GM21825 (cell line): ENCODE data around the gene EDNRA.
A peak's percentile ranks its signal among the peaks of the same experiment; 100 is the strongest.

Experiments used
- ATAC-seq: cut with Tn5 transposase; IDR thresholded peaks from one replicate; pipeline ENCODE4 v1.9.1; 2021; ENCODE audit warnings: mild to moderate bottlenecking, moderate library complexity; ENCODE audit not compliant: unreplicated experiment

Gene EDNRA

DNA sequence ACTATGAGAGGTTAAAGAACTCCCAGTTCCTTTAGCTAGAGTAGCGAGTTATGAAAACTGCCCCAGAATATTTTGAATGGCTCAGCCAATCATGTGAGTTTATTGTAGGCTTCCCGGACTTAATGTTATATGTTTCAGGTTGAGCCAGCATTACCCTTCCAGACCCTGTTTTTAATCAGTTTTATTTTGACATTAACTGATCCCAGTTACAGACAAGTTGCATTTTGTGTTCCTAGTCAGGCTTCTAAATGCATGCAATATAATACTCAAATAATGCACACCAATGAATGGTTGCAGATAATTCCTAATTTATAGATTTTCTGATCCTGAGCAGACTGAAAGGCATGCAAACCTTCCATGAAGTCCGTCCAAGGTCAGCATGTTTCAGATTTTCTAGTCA lies 57.8 kb downstream of the EDNRA start:
- ATAC-seq, result no peak

DNA sequence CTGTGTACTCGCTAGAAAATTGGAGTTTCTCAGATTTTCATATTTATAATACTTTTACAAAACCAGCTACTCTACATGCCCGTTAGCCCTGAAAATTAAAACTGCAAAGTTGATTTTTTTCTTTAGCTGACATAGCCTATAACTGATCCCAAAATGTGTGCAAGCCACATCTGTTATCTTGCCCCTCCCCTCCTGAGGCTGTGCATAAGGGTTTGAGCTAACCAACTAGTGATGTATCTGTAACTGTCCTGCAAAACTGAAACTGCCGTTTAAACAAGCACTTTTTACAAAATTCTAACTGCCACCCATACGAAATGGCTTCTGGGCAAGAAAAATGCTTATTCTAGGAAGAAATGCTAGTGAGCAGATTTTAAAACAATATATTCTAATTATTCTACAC lies 59.1 kb downstream of the EDNRA start:
- ATAC-seq, result no peak

DNA sequence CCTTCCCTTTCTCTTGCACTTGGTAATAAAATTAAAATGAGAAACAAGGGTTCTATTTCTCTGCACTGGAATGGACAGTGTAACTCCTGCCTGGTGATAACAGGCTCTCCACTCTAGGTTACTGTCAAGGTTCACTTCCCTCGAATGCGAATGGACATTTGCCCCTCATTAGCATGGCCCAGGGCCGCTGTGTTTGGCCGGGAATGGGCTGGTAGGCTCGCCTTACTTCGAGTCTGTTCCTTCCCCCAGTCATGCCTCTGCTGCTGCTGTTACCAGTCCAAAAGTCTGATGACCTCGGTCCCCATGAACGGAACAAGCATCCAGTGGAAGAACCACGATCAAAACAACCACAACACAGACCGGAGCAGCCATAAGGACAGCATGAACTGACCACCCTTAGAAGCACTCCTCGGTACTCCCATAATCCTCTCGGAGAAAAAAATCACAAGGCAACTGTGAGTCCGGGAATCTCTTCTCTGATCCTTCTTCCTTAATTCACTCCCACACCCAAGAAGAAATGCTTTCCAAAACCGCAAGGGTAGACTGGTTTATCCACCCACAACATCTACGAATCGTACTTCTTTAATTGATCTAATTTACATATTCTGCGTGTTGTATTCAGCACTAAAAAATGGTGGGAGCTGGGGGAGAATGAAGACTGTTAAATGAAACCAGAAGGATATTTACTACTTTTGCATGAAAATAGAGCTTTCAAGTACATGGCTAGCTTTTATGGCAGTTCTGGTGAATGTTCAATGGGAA lies 61.5 kb downstream of the EDNRA start:
- ATAC-seq, result no peak

DNA sequence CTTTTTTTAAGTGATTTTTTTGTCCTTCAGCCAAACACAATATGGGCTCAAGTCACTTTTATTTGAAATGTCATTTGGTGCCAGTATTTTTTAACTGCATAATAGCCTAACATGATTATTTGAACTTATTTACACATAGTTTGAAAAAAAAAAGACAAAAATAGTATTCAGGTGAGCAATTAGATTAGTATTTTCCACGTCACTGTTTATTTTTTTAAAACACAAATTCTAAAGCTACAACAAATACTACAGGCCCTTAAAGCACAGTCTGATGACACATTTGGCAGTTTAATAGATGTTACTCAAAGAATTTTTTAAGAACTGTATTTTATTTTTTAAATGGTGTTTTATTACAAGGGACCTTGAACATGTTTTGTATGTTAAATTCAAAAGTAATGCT lies 62.1 kb downstream of the EDNRA start:
- ATAC-seq, result no peak

DNA sequence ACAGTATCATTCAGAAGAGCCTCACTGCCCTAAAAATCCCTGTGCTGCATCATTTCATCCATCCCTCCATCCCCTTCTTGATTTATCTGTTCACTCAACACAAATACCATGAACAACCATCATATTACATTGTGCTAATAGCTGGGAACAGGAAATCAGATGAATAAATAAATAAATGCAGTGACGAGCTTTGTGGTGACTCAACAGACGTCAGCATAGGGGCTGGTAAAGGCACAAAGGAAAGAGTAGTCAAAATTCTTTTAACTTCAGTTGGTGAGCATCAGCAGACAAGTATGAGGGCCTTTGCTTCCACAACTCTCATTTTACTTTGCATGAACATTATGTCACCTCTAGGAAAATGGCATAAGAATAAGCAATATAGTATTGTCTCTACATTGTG lies 65.5 kb downstream of the EDNRA start:
- no peak for ATAC-seq

DNA sequence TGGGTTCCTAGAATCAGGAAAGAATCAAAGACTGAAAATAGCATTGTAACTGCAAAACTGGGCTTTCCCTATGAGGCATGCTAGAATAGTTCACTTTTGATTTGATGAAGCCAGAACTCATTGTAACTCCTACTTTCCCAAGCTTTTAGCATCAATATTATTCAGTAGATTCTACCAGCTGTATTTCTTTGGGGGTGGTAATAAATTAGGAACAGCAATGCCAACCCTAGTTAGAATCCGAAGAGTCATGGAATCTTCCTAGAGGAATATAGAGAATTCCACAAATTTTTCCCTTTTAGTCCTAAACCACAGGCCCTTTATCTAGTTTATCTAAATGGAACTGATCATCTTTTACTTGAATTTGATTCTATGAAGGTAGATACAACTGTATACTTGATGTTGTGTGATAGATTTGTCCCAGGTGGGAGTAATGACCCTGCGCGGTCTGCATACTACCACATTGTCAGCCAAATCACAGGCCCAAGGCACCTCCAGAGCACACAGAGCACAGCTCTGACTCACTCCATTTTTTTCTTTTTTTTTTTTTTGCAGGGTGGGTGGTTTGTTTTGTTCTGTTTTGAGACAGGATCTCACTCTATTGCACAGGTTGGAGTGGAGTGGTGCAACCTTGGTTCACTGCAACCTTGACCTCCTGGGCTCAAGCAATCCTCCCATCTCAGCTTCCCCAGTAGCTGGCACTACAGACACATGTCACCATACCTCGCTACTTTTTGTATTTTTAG lies 66.6 kb downstream of the EDNRA start:
- ATAC-seq, result no peak

DNA sequence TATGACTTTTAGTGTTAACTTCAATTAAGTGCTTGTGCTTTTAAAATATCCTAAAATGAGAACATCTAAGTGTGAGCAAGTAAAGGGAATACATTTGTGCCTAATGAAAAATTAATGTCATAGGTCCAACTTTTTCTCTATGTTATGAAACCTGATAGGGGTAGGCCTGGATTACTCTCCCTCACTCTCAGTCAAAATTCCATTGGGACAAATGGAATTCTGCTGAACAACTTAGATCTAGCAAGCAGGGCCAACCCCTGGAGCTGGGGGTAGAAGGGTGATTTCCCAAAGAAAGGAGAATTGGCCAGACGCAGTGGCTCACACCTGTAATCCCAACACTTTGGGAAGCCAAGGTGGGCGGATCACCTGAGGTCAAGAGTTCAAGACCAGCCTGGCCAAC lies 67.4 kb downstream of the EDNRA start:
- ATAC-seq, result no peak

DNA sequence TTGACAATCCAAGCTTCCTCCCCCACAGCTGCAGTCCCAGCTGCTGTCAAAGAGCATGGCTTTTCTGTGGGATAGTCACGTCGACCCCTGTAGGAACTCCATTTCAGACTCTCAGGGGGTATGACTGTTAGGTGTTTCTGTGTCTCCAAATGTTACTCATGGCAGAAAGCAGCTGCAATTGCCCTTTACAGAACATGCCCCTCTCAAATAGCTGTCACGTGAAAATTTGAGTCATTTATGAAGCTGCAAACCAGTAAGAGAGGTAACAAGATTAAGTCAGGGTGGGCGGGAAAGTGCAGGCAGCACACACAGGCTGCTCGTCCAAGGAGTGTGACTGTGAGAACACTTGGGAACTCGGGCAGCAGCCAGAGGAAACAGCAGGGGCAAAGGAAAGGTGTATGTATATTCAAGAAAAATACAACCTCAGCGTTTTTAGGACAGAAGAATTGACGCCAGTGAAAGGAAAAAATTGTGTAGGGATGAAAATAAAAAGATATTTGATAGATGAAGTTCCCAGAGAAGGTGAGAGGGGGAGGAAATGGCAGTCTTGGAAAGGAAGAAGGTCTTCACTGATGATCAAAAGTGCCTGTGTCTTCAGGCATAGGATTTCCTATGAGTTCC lies 69.8 kb downstream of the EDNRA start:
- peak; percentile 63 for ATAC-seq

DNA sequence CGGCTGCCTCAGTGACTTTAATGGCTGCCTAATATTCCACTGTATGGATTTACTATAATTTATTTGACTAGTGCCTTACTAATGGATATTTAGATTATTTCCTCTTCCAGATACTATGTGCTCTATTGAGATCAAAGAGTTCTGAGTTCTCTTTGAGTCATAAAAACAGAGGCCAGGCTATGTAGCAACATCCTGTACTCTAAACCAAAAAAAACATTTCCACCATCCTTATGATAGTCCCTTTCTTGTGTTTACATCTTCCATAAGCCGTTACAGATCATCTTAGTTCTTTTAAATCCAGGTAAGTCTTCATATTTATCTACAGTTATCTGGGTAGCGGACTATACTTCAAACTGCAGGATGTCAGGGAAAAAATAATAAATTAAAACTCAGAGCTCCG lies 79.7 kb downstream of the EDNRA start:
- ATAC-seq, result no peak

DNA sequence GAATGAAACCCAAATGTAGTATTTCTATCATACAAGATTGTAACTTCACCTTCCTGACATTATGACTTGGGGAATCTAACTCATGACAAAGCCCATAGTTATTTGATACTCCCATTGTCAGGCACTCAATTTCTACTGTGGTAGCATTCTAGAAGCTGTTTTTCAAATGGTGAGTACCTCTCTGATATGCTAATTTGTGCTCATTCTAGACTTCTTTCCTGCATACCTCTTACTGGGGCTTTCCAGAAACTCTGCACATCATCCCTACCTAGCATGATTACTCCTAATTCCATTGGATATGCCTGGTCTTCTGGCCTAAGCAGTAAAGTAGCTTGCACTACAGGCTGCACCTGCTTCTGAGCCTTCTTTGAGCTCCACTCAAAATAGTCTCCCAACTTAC lies 85.9 kb downstream of the EDNRA start:
- ATAC-seq, result no peak

DNA sequence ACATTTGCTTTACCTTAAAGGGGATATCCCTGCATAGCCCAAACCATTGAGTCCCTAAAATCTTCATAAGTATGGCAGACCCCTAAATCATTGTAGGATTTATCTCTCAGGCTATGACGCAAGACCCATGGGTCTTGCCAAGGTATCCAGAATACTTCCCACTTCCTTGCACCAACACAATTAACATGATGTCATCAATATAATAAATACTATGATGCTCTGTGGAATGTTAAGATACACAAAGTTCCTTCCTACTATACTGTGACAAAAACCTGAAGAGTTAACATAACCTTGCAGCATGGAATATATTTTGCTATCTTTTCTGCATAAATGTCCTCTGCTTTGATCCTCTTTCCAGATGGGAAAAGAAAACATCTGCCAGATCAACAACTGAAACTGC lies 86.4 kb downstream of the EDNRA start:
- ATAC-seq, result no peak

DNA sequence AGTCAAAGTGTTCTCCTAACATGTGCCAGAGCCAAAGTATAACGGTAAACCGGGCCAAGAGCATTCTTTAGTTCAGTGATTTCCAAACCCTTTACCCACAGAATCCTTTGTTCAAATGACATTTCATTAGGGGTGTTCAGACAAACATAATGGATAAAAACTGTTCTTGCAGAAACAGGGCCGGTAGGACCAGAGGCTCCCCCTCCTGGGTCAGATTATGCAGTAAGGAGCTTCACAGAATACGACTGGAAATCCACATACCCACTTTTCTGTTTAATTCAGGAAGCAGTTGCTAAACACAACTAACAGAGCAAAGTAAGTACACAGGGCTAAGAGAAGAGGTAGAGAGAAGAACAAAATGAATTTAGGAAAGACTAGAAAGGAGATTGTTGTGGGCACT lies 89.7 kb downstream of the EDNRA start:
- no peak for ATAC-seq

DNA sequence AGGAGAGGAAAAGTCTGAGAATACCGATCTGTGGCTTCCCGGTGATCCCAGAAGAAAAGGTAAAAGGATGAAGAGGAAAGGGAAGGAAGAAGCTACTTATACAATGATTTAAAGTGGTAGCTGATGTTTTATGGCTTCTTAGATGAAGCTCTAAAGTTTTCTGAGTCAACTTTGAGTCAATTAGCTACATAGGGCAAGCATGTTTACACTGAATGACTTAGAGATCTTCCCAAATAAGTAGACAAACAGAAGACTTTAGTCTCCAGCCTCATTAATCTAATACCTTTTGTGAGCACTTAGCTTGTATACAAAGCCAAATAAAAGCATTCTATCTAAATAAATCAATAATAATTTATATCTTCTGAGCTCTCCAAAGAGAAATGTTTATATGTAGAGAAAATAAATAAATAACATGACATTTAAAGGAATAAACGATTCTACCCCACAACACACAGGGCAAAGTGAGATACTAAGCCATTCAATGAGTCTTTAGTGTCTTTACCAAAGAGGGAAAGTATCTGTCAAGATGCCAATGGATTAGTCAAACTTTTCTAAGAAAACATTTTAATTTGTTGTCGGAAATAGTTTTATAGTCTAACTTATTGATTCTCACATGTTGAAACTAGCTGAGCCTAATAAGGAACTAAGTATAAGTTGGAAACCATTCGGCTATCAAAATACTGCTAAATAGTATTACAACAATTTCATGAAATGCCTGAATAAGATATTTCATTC lies 90.3 kb downstream of the EDNRA start:
- no peak for ATAC-seq

DNA sequence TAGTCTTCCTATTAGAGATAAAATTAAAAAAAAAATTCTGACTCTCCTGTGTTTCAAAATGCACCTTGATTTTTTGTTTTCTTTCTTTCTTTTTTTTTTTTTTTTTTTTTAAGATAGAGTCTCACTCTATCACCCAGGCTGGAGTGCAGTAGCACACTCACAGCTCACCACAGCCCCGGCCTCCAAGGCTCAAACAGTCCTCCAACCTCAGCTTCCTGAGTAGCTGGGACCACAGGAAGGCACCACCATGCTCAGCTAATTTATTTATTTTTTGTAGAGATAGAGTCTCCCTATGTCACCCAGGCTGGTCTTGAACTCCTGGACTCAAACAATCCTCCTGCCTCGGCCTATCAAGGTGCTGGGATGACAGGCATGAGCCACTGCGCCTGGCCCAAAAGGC lies 95.2 kb downstream of the EDNRA start:
- ATAC-seq, result no peak

DNA sequence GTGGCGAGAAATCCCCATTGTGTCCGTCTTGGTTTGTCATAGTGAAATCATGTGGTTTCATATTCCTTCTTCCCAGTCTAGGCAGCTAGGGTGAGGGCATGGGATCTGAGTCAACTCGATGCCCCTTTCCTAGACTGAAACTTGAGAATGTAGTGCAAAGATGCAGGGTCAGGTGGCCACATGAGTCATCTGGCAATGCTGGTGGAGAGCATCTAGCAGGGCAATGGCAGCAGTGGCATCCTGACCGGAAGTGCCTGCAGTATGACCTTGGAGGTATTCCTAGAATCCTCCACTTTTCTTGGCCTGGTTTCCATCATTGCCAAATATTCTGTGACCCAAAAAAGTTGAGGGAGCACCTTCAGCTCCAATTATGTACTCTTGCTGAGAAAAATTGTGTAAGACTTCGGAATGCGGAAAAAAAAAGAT lies 97.2 kb downstream of the EDNRA start:
- no peak for ATAC-seq

DNA sequence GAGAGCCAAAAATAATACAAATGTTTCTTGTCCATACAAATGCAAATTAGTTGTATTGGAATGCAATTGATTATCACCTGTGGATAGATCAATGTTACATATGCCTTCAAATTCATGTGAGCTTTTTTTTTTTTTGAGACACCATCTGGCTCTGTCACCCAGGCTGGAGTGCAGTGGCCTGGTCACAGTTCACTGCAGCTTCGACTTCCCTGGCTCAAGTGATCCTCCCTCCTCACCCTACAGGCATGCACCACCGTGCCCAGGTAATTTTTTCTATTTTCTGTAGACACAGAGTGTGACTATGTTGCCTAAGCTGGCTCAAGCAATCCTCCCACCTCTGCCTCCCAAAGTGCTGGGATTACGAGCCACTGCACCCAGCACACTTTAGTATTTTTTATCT lies 97.7 kb downstream of the EDNRA start:
- no peak for ATAC-seq

DNA sequence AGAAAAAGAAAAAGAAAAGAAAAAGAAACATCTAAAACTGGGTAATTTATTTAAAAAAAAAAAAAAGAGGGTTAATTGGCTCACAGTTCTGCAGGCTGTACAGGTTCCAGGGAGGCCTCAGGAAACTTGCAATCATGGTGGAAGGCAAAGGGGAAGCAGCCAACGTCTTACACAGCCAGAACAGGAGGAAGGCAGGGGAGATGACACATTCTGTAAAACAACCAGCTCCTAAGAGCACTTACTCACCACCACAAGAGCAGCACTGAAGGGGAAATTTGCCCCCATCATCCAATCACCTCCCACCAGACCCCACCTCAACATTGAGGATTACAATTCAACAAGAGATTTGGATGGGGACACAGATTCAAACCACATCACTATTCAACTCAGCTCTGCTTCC lies 99.5 kb downstream of the EDNRA start:
- ATAC-seq, result no peak

DNA sequence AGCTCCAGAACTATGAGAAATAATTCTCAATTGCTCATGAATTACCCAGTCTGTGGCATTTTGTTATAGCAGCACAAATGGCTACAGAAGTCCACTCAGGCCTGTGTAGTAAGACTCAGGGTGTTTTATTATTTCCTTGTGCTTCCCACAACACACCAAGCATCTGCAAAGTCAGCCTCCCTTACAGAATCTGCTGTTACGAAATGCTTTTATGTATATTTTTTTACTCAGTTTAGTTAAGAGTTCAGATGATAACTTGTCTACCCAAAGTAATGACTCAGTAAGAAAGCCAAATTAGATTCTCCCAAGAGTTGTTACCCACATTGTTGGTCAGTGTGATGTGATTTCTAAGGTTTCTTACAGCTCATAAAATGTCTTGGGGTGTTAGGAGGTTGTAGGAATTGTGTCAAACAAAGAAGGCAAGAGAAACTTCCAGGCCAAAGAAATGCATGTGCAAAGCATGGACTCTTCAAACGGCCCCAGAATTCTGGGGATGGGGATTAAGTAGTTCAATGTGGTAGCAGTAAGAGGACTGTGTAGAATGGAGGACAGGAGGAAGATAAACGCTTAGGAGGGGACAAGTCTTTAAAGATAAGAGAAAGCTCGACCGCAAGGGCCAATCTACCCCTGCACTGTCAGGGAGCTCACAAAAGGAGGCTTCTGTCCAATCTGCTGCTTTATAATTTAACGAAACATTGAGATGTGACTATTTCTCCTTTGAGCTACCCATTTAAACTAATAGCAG lies 100.9 kb downstream of the EDNRA start:
- ATAC-seq, result no peak

DNA sequence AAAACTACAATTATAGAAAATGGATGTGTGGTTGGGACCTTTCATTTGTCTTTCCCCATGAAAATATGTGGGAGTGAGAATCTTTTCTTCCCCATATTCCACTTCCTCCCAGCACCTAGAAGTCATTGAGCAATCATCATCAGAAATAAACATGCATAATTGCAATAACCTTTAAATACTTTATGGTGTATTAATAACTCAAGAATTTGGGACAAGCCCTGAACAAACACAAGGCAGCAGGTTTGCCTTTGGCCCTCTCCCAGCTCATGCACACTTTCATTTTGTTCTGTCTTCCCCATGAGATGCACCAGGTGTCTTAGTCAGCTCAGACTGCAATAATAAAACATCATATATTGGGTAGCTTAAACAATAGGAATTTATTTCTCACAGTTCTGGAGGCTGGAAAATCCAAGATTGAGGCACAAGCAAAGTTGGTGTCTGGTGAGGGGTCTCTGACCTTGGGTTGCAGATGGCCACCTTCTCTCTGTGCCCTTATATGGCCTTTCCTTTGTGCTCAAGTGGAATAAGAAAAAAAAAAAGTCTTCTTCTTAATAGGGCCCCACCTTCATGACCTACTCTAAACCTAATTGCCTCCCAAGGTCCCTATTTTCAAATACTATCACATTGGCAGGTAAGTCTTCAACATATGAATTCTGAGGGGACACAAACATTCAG lies 101.6 kb downstream of the EDNRA start:
- ATAC-seq, result no peak

DNA sequence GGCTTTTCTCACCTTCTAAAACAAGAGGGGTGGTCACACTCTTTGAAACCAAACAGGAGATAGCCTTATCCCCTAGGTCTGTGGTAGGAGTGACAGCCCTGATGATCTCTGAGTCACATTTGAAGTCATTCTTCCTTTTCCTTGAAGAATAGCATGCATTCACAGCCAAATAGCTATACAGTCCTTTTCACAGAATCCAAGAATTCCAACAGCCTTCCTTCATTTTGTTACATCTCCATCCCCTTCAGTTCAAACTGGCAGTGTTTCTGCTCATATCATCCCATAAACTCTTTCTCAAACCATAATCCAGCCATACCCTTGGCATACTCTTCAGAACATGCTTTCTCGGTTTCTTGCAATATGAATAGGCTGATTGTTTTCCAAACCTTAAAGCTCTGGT lies 103.0 kb downstream of the EDNRA start:
- ATAC-seq, result no peak
